Liver (tissue), 3 donors: ENCODE results near the gene METTL15.

Source experiments
- ATF3 ChIP-seq: IDR thresholded peaks from 2 replicates; pipeline ENCODE4 v1.6.1; 2016; ENCODE audit warnings: antibody characterized with exemption
- CTCF ChIP-seq: fragments of 150-350 bp; IDR thresholded peaks from 2 replicates; pipeline ENCODE4 v1.5.1; 2017; ENCODE audit warnings: improper control_type of control experiment, low read depth, low read length; ENCODE audit not compliant: missing input control
- EGR1 ChIP-seq, 2 donors: IDR thresholded peaks; 2 replicates each; pipeline ENCODE4 v1.6.1; 2016 to 2018; ENCODE audit warnings: antibody characterized with exemption in 2 of 2, low read depth in 2 of 2
- JUND ChIP-seq, 2 donors: IDR thresholded peaks; 2 replicates each; pipeline ENCODE4 v1.6.1; 2016; ENCODE audit warnings: antibody characterized with exemption in 2 of 2
- MAX ChIP-seq: IDR thresholded peaks from 2 replicates; pipeline ENCODE4 v1.6.1; 2016; ENCODE audit warnings: antibody characterized with exemption
- NR2F2 ChIP-seq: IDR thresholded peaks from 2 replicates; pipeline ENCODE4 v1.6.1; 2016; ENCODE audit warnings: antibody characterized with exemption
- RAD21 ChIP-seq, 2 donors: IDR thresholded peaks; 2 replicates each; pipeline ENCODE4 v1.6.1; 2016; ENCODE audit warnings: antibody characterized with exemption in 2 of 2, mild to moderate bottlenecking in 2 of 2
- REST ChIP-seq: IDR thresholded peaks from 2 replicates; pipeline ENCODE4 v1.6.1; 2016; ENCODE audit warnings: antibody characterized with exemption, mild to moderate bottlenecking
- YY1 ChIP-seq: IDR thresholded peaks from 2 replicates; pipeline ENCODE4 v1.6.1; 2016; ENCODE audit warnings: antibody characterized with exemption, mild to moderate bottlenecking
- ZBTB33 ChIP-seq: IDR thresholded peaks from 2 replicates; pipeline ENCODE4 v1.6.1; 2016; ENCODE audit warnings: antibody characterized with exemption
- donor health status: healthy.
- donor health status: healthy.

GRCh38 chr11:28259177-28259843, 151.1 kb downstream of the METTL15 start:
- TF ChIP-seq CTCF (no peak), EGR1 (IDR thresholded peaks at IDR 0.05; ENCODE audit: low read depth in 2 of 2) (no peak), JUND (IDR thresholded peaks at IDR 0.05) (no peak), ATF3 (no peak), RAD21 (IDR thresholded peaks at IDR 0.05) (no peak), REST (no peak), YY1 (no peak), MAX (no peak), ZBTB33 (no peak), NR2F2 (no peak)
